Heart left ventricle (tissue), 16 donors: ENCODE data around the gene ASAP2. TPM values are rescaled to one million over a fixed set of nuclear protein-coding genes. Genes with fewer than 3 reads are reported as not detected.

ENCODE experiments used
- ATAC-seq, 4 donors: fragments of 200-7000 bp; cut with Tn5 transposase; one replicate each; pipeline ENCODE4 v1.9.1; 2020 to 2022; ENCODE audit warnings: moderate library complexity in 4 of 4, mild to moderate bottlenecking in 3 of 4, moderate number of reproducible peaks in 1 of 4
- DNase-seq, 5 donors: peaks; one replicate each; pipeline ENCODE4 v3.0.0-alpha.2; 2020
- H3K27ac ChIP-seq, 12 donors: fragments of 200-600 bp; sonication (generic) in 4 of 12; one replicate each; pipeline versions ENCODE4 v1.5.0 to v1.8.0; 2016 to 2022; ENCODE audit warnings: mild to moderate bottlenecking in 2 of 12
- H3K27me3 ChIP-seq, 9 donors: fragments of 200-600 bp; sonication (generic) in 2 of 9; one replicate each; pipeline versions ENCODE4 v1.5.1 to v1.8.0; 2016 to 2022; ENCODE audit warnings: mild to moderate bottlenecking in 3 of 9
- H3K36me3 ChIP-seq, 9 donors: fragments of 200-600 bp; sonication (generic) in 2 of 9; one replicate each; pipeline versions ENCODE4 v1.5.0 to v1.8.0; 2018 to 2022; ENCODE audit warnings: mild to moderate bottlenecking in 2 of 9
- H3K4me1 ChIP-seq, 12 donors: fragments of 200-600 bp; sonication (generic) in 4 of 12; one replicate each; pipeline versions ENCODE4 v1.5.0 to v1.8.0; 2016 to 2022; ENCODE audit warnings: mild to moderate bottlenecking in 3 of 12
- H3K4me3 ChIP-seq, 12 donors: fragments of 200-600 bp; sonication (generic) in 4 of 12; one replicate each; pipeline versions ENCODE4 v1.5.0 to v1.8.0; 2017 to 2022; ENCODE audit warnings: mild to moderate bottlenecking in 9 of 12, moderate library complexity in 4 of 12
- H3K9me3 ChIP-seq, 12 donors: fragments of 200-600 bp; sonication (generic) in 4 of 12; one replicate each; pipeline versions ENCODE4 v1.5.0 to v1.8.0; 2016 to 2022; ENCODE audit warnings: mild to moderate bottlenecking in 1 of 12
- POLR2A ChIP-seq, 2 donors: fragments of 450-650 bp; IDR thresholded peaks; one replicate each; pipeline ENCODE4 v1.6.1; 2017; ENCODE audit warnings: antibody characterized with exemption in 2 of 2, mild to moderate bottlenecking in 2 of 2, moderate library complexity in 2 of 2
- WGBS, 4 donors: extraction: QIAGEN DNeasy Blood & Tissue Kit in 2 of 4; methylation state at CpG; one replicate each; pipeline versions ENCODE4 v1.1.5 to v1.1.7; 2013 to 2018; 5-methylcytosine and 5-hydroxymethylcytosine counted together
- intact Hi-C, 10 donors: fragments of 100-400 bp; cut with DNase I; formaldehyde crosslinking; loops; one replicate each; pipeline versions ENCODE4 v1.11.1 to v1.14.2; 2022
- polyA plus RNA-seq, 2 donors: library from polyadenylated mRNA; stranded (reverse); fragments of 200-250 nt; gene quantifications; one replicate each; pipeline ENCODE4 v1.2.3, GENCODE V29; 2013
- total RNA-seq, 9 donors: library from RNA; depleted of rRNA in 2 of 9; stranded (reverse); fragments of >200 nt in 2 of 9; fragmentation: NEBNext Ultra II Directional in 3 of 9; extraction: Animal tissue kit (Norgen Biotek cat#: 25700) in 3 of 9; gene quantifications; one replicate each; pipeline versions ENCODE4 v1.1.0 to v1.2.4, GENCODE V29; 2016 to 2023
- TF ChIP-seq, protein P1 (sequence below), 12 donors: fragments of 200-600 bp; sonication (generic) in 4 of 12; IDR thresholded peaks; one replicate each; pipeline versions ENCODE4 v1.5.0 to v1.8.0; 2018 to 2022; ENCODE audit warnings: antibody characterized with exemption in 12 of 12, mild to moderate bottlenecking in 5 of 12
- donor health status: ischemic (EF 13 %, LVEDD 7.1; RV severe dilation, severe dysfunction).
- donor health status: healthy with polysubstance abuse.
- donor health status: DM: no; HTN: yes; CAD: no.
- donor health status: DM: no; HTN: no; CAD: no.
- donor health status: ischemic (EF 25% LVEDD 6.9; RV normal size, moderate dysfunction).
- donor health status: ischemic (EF 25% LVEDD 5.7; RV mildly dilated, moderate dysfunction).
- donor health status: healthy.
- donor health status: DM: yes; HTN: yes; CAD: no.
- donor health status: ischemic (EF 35%, LVEDD 5.7; RV mildly dilated, moderate dysfunction).
- donor health status: nonischemic (EF 11% LVEDD 7.7; RV severe dilation, severe dysfunction).
- donor health status: DM: yes; HTN: yes; CAD: no.
- donor health status: PGD.
- donor health status: ischemic (EF 29% LVEDD 5.4; RV normal size, mild dysfunction).
- donor health status: nonischemic (EF 23%, LVEDD 6.1; RV moderate dilation, normal function).

Gene ASAP2
- total and polyA plus RNA-seq, 11 donors: 6.7 to 17.0 (median 11.9) TPM

DNA sequence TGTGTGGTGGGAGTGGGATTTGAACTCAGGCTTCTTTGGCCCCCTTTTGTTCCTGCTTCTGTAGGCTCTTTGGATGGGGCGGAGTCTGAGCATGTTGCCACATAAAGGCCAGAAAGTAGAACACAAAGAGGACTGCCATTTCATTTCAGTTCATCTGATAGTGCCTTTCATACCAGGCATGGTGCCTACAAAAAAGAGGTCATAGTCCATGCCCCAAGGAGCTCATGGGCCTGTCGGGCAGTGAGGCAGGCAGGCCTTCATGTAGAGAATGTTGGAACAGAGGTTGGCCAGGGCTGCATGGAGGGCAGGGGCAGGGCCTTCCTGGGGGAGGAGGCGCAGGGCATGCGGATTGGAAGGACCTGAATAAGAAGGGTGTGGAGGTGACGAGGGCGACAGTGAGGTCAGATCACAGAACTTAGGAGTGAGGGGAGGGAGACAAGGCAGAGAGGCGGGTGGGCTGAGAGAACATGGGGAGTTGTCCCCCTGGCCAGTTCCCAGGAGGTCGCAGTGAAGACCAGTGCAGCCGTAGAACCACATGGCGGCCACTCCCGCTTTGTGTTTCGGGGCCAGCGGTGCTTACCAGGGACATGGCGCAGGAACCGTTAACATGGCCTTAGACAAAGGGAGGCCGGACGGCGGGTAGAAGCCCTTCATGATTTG is 167.6 kb downstream of the ASAP2 start:
- no peak for ATAC-seq
- H3K4me1 ChIP-seq: peaks cover 0 to 24% (median 17%) of the 10 kb centered on the region in 12 donors
- peaks cover 0 to 81% (median 40%) of the 10 kb centered on the region in 9 donors for H3K36me3 ChIP-seq
- H3K4me3 ChIP-seq: no peak overlapping the region
- H3K27ac ChIP-seq: no peak overlapping the region
- no peak for DNase-seq
- H3K27me3 ChIP-seq: no peaks in the 10 kb centered on the region
- intact Hi-C loops: no loop called here
- H3K9me3 ChIP-seq: no peaks in the 10 kb centered on the region
- TF ChIP-seq, protein P1, sequence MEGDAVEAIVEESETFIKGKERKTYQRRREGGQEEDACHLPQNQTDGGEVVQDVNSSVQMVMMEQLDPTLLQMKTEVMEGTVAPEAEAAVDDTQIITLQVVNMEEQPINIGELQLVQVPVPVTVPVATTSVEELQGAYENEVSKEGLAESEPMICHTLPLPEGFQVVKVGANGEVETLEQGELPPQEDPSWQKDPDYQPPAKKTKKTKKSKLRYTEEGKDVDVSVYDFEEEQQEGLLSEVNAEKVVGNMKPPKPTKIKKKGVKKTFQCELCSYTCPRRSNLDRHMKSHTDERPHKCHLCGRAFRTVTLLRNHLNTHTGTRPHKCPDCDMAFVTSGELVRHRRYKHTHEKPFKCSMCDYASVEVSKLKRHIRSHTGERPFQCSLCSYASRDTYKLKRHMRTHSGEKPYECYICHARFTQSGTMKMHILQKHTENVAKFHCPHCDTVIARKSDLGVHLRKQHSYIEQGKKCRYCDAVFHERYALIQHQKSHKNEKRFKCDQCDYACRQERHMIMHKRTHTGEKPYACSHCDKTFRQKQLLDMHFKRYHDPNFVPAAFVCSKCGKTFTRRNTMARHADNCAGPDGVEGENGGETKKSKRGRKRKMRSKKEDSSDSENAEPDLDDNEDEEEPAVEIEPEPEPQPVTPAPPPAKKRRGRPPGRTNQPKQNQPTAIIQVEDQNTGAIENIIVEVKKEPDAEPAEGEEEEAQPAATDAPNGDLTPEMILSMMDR (IDR thresholded peaks at IDR 0.05): no peak
- no peak for TF ChIP-seq POLR2A (IDR thresholded peaks at IDR 0.05)
- WGBS, 4 donors: 94 to 96% (median 96%) methylated on average over 18 of the region's 18 CpGs

DNA sequence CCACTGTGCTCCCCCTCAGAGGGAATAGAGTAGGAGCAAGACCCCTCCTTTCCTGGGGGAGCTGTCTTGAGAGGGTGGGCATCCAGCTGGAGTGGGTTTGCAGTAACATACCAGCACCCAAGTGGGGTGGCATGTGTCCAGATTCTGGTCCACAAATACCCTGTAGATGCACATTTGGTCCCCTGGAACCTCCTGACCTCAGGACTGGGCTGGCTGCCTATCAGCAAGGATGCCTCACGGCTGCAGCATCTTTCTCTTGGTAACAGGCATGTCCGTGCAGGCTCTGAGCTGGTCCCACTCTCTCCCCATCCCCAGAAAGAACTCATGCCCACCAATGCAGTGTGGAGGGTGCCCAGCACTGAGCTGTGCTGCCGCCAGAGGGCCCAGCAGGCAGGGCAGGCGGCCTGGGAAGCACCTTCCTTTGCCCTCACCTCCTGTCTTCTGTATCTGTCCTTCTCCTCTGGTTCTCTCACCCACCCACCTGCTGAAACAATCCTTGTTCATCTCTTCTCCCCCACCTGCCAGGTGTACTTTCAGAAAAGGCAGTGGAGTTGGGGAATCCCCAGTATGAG is 169.3 kb downstream of the ASAP2 start:
- Histone ChIP-seq H3K4me3 (no peak overlapping the region), H3K4me1 (peaks cover 0 to 33% (median 18%) of the 10 kb centered on the region in 12 donors), H3K27me3 (no peaks in the 10 kb centered on the region), H3K27ac (peak overlapping the region in 1 of 12 donors; percentile 84), H3K36me3 (peaks cover 0 to 79% (median 34%) of the 10 kb centered on the region in 9 donors), H3K9me3 (no peaks in the 10 kb centered on the region)
- TF ChIP-seq POLR2A (IDR thresholded peaks at IDR 0.05): no peak
- TF ChIP-seq, protein P1 (IDR thresholded peaks at IDR 0.05): no peak
- intact Hi-C loops: no loop called here
- ATAC-seq: no peak
- 80 to 89% (median 85%) methylated on average over 2 to 4 of the region's 4 CpGs for WGBS, 4 donors
- no peak for DNase-seq

DNA sequence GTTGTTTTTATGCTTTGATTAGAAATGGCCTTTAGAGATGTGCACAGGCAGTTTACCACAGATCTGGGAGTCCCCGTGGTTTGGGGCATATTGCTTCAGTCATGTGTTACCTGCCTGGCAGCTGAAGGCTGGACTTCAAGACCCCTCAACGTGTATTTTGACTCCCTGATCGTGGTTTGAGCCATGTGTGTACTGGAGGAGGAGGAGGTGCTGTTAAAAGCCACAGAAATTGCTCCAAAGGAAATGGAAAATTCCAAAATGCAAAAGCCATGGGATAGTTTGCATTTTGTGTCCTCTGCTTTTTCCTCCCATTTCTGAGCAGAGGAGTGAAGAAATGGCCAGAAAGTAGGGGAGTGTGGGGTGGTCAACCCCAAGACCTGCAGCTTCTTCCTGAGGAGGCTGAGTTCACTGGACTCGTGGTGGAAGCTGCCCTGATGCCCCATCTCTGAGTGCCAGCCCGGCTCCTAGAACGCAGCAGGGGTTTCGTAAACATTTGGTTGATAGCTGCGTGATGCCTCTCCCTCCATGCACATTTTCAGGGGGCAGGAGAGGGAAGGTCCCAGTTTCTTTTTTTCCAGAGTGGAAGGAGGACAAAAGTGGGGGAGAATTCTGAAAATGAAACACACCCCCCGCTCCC is 171.0 kb downstream of the ASAP2 start:
- Histone ChIP-seq H3K36me3 (peaks cover 0 to 83% (median 39%) of the 10 kb centered on the region in 9 donors), H3K9me3 (no peaks in the 10 kb centered on the region), H3K4me3 (no peak overlapping the region), H3K4me1 (peaks cover 0 to 40% (median 18%) of the 10 kb centered on the region in 12 donors), H3K27ac (peak overlapping the region in 11 of 12 donors; percentile 19 to 88 (median 67)), H3K27me3 (no peaks in the 10 kb centered on the region)
- no peak for ATAC-seq
- no peak for DNase-seq
- intact Hi-C loops: no loop called here
- 76 to 82% (median 79%) methylated on average over 9 of the region's 9 CpGs for WGBS, 4 donors
- TF ChIP-seq POLR2A (IDR thresholded peaks at IDR 0.05): no peak
- TF ChIP-seq, protein P1 (IDR thresholded peaks at IDR 0.05): no peak
